Measurements from ENCODE around the gene AIMP2. TPM values are rescaled to one million over a fixed set of nuclear protein-coding genes. Genes with fewer than 3 reads are reported as not detected.

Gene AIMP2
- total RNA-seq, 1 donor from 2014 or later: 47.7 TPM

DNA sequence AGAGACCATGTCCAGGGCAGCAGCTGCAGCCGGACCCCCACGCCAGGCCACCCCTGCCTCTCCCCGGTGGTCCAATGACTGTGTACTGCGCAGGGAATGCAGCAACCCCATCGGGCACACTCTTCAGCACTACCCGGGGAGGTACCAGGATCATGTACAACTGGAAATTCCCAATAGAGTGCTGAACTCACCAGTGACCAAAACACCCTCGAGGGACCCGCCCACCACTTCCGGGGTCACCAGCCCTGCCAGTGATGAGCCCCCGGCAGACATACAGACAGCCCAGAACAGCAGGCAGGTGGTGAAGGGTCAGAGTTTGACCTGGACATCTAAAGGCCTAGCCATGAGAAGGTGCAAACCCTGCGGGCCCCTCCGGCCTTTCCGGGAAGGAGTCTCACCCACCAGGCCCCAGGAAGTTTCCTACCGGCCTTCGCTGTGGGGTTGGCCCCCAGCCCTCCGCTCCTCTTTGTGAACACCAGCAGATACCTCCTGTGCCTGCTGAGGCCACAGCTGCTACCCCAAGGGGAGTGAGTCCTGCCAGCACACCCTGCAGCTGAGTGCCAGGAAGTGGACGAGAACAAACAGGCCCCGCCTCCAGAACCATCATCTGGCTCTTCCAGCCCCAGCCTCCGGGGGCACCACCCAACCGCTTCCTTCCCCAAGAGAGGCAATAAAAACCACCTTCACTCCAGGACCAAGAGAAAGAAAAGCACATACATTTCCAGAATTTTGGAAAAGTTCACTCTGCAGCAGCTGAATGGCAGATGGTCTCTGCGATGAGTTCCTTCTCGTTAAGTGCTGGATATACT is 17.1 kb downstream of the AIMP2 start:
- peaks cover 69% of the 10 kb centered on the region for H3K36me3 Mint-ChIP-seq (ENCODE audit: unreplicated experiment)
- H3K27me3 Mint-ChIP-seq (ENCODE audit: unreplicated experiment): no peaks in the 10 kb centered on the region
- no peak overlapping the region for H3K4me3 Mint-ChIP-seq (ENCODE audit: unreplicated experiment)
- H3K9me3 Mint-ChIP-seq (ENCODE audit: unreplicated experiment): no peaks in the 10 kb centered on the region
- H3K27ac Mint-ChIP-seq (ENCODE audit: unreplicated experiment): peak overlapping the region; percentile 50
- TF ChIP-seq, protein P1, sequence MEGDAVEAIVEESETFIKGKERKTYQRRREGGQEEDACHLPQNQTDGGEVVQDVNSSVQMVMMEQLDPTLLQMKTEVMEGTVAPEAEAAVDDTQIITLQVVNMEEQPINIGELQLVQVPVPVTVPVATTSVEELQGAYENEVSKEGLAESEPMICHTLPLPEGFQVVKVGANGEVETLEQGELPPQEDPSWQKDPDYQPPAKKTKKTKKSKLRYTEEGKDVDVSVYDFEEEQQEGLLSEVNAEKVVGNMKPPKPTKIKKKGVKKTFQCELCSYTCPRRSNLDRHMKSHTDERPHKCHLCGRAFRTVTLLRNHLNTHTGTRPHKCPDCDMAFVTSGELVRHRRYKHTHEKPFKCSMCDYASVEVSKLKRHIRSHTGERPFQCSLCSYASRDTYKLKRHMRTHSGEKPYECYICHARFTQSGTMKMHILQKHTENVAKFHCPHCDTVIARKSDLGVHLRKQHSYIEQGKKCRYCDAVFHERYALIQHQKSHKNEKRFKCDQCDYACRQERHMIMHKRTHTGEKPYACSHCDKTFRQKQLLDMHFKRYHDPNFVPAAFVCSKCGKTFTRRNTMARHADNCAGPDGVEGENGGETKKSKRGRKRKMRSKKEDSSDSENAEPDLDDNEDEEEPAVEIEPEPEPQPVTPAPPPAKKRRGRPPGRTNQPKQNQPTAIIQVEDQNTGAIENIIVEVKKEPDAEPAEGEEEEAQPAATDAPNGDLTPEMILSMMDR (IDR thresholded peaks at IDR 0.05): peak; percentile 33
- peaks cover 6% of the 10 kb centered on the region for H3K4me1 Mint-ChIP-seq (ENCODE audit: unreplicated experiment)
- no peak for DNase-seq (ENCODE audit: extremely low spot score, unreplicated experiment)

DNA sequence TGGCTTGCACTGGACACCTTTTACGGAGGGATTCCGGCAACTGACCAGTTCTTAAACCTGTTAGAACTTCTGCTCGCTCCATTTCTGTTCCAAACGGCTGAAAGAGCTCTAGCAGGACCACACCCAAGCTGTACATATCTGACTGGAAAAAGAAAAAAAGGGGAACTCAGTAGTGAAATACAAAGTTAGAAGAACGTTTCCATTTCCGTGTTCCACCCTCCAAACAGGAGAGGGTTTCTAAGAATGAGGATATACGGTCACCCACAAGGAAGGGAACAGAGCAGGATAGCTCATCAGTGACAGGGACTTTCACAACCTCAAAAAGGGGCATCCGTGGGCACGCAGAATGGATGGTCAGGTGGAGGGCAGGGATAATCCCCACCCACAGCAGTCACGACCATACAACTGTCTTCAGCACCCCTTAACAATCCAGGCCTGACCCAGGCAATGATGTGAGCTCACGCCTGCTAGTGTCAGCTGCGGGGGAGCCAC is 17.8 kb downstream of the AIMP2 start:
- TF ChIP-seq, protein P1 (IDR thresholded peaks at IDR 0.05): no peak

DNA sequence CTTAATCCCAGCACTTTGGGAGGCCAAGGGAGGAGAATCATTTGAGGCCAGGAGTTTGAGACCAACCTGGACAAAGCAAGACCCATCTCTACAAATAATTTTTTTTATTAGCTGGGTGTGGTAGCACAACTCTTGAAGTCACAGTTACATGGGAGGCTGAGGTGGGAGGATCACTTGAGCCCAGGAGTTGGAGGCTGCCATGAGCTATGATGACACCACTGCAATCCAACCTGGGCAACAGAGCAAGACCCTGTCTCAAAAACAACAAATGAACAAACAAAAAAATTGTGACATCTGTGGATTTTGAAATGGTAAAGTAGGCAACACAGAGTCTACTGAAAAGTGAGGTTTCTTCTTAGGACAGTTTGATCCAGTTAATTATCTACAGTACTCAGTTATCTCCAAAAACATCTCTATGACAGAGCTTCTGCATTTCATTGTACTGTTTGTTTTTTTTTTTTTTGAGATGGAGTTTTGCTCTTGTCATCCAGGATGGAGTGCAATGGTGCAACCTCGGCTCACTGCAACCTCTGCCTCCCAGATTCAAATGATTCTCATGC is 18.8 kb downstream of the AIMP2 start:
- peaks cover 66% of the 10 kb centered on the region for H3K36me3 Mint-ChIP-seq (ENCODE audit: unreplicated experiment)
- no peak for DNase-seq (ENCODE audit: extremely low spot score, unreplicated experiment)
- no peak overlapping the region for H3K27ac Mint-ChIP-seq (ENCODE audit: unreplicated experiment)
- peaks cover 6% of the 10 kb centered on the region for H3K4me1 Mint-ChIP-seq (ENCODE audit: unreplicated experiment)
- H3K9me3 Mint-ChIP-seq (ENCODE audit: unreplicated experiment): no peaks in the 10 kb centered on the region
- H3K4me3 Mint-ChIP-seq (ENCODE audit: unreplicated experiment): no peak overlapping the region
- H3K27me3 Mint-ChIP-seq (ENCODE audit: unreplicated experiment): no peaks in the 10 kb centered on the region
- TF ChIP-seq, protein P1 (IDR thresholded peaks at IDR 0.05): no peak

More for the DNA sequence above, 17.8 kb downstream of the AIMP2 start:
- Mint-ChIP-seq H3K27me3 (ENCODE audit: unreplicated experiment) (no peaks in the 10 kb centered on the region), H3K27ac (ENCODE audit: unreplicated experiment) (peak overlapping the region; percentile 50), H3K4me3 (ENCODE audit: unreplicated experiment) (no peak overlapping the region), H3K36me3 (ENCODE audit: unreplicated experiment) (peaks cover 69% of the 10 kb centered on the region), H3K9me3 (ENCODE audit: unreplicated experiment) (no peaks in the 10 kb centered on the region), H3K4me1 (ENCODE audit: unreplicated experiment) (peaks cover 6% of the 10 kb centered on the region)
- no peak for DNase-seq (ENCODE audit: extremely low spot score, unreplicated experiment)

DNA sequence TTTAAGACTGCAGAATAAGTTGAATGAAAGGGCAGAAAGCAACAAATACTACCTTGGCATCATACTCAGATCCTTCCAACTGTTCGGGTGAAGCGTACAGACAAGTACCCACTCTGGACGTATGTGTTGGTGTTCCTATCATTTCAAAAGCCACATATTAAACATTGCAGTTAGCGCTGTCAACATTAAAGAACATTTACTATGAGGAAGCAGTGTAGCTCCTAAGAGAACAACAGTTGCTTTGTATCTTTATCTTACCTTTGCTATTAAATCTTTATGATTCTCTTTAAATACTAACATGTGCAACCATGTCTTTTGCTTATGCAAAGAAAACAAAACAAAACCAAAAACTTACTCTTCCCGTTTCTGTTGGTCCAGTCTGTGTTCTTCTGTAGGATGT is 19.5 kb downstream of the AIMP2 start:
- H3K27me3 Mint-ChIP-seq (ENCODE audit: unreplicated experiment): no peaks in the 10 kb centered on the region
- no peak for DNase-seq (ENCODE audit: extremely low spot score, unreplicated experiment)
- H3K9me3 Mint-ChIP-seq (ENCODE audit: unreplicated experiment): no peaks in the 10 kb centered on the region
- TF ChIP-seq, protein P1 (IDR thresholded peaks at IDR 0.05): no peak
- no peak overlapping the region for H3K4me3 Mint-ChIP-seq (ENCODE audit: unreplicated experiment)
- H3K27ac Mint-ChIP-seq (ENCODE audit: unreplicated experiment): no peak overlapping the region
- peaks cover 6% of the 10 kb centered on the region for H3K4me1 Mint-ChIP-seq (ENCODE audit: unreplicated experiment)
- H3K36me3 Mint-ChIP-seq (ENCODE audit: unreplicated experiment): peaks cover 60% of the 10 kb centered on the region

DNA sequence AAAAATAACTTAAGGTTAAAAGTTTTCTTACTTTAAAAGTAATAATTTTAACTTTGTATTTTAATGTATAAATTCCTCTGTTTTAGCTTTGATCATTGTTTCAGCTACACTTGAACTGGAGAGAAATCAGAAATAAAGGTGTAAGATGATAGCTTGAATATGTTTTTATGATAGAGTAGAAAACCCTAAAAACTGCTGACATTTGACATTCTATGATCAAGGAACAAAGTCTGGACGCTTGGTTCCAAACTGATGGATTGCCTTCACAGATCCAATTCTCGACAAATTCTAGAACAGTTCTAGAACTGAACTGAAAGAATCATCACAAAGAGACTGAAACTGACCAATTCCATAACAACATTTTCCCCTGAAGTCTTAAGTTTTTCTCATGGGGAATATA is 21.9 kb downstream of the AIMP2 start, which contains the start of gene ANKRD61:
ANKRD61 (plus strand) TSS at position 389 of the 400 bp plus-strand sequence; CDS start at position 389, 0 bp downstream.
- no peak within 1 kb of the TSS for H3K4me3 Mint-ChIP-seq (ENCODE audit: unreplicated experiment)
- H3K27ac Mint-ChIP-seq (ENCODE audit: unreplicated experiment): no peak within 1 kb of the TSS
- TF ChIP-seq, protein P1 (IDR thresholded peaks at IDR 0.05): no peak
- peaks cover 55% of the 10 kb centered on the region for H3K36me3 Mint-ChIP-seq (ENCODE audit: unreplicated experiment)
- DNase-seq (ENCODE audit: extremely low spot score, unreplicated experiment): no peak
- H3K4me1 Mint-ChIP-seq (ENCODE audit: unreplicated experiment): peaks cover 6% of the 10 kb centered on the region
- H3K9me3 Mint-ChIP-seq (ENCODE audit: unreplicated experiment): no peaks in the 10 kb centered on the region
- no peaks in the 10 kb centered on the region for H3K27me3 Mint-ChIP-seq (ENCODE audit: unreplicated experiment)
